Measurements from ENCODE around the gene MYCBPAP.

DNA sequence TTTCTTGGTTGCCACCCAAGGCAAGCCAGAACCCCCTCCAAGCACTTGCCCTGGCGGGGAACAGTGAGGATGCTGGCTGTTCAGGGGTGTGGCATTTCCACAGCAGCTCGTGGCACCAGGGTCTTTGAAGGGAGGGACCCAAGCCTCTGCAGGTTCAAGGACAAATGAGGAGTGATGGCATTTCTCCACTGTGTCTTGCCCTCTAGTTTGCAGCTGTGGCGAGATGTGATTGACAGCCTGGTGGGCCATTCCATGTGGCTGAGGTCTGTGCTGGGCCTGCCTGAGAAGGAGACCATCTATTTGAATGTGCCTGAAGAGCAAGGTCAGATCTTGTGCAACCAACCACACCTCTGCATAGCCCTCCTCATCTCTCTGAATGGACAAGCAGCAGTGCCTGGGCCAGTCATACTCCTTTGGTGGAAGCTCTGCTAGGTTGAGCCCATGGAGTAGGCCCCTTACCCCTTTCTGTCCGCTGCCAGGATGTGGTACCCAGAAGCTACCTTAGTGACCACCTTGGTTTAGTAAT lies 19.8 kb downstream of the MYCBPAP start:
- no peak for TF ChIP-seq EZH2 (IDR thresholded peaks at IDR 0.05; ENCODE audit: low read length, missing control alignments)
- TF ChIP-seq, protein P1, sequence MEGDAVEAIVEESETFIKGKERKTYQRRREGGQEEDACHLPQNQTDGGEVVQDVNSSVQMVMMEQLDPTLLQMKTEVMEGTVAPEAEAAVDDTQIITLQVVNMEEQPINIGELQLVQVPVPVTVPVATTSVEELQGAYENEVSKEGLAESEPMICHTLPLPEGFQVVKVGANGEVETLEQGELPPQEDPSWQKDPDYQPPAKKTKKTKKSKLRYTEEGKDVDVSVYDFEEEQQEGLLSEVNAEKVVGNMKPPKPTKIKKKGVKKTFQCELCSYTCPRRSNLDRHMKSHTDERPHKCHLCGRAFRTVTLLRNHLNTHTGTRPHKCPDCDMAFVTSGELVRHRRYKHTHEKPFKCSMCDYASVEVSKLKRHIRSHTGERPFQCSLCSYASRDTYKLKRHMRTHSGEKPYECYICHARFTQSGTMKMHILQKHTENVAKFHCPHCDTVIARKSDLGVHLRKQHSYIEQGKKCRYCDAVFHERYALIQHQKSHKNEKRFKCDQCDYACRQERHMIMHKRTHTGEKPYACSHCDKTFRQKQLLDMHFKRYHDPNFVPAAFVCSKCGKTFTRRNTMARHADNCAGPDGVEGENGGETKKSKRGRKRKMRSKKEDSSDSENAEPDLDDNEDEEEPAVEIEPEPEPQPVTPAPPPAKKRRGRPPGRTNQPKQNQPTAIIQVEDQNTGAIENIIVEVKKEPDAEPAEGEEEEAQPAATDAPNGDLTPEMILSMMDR (conservative IDR thresholded peaks at IDR 0.05 in 1 of 2, IDR thresholded peaks at IDR 0.05 in 1 of 2; ENCODE audit: low read depth in 1 of 2, low read length in 2 of 2) = no peak
